8988T (cell line): Measurements from ENCODE around the gene CDK14.
"Not testable (repeated sequence)": the region's sequence is repeated elsewhere in the genome, so short reads cannot be mapped to it uniquely, and the experiment has no call there.

Experiments used
- DNase-seq: peaks from one replicate; pipeline ENCODE4 v3.0.0; 2011

Gene CDK14

GRCh38 chr7:91135703-91136430, 539.7 kb downstream of the CDK14 start:
- DNase-seq = no peak

GRCh38 chr7:91137153-91137787, 541.1 kb downstream of the CDK14 start:
- no peak for DNase-seq

- DNase-seq = no peak
Measured at GRCh38 chr7:91137788-91138368, 541.8 kb downstream of the CDK14 start.

GRCh38 chr7:91140286-91140685, 544.2 kb downstream of the CDK14 start:
- no peak for DNase-seq

GRCh38 chr7:91140982-91141381, 544.9 kb downstream of the CDK14 start:
- DNase-seq = no peak

- DNase-seq = no peak
Measured at GRCh38 chr7:91142743-91143142, 546.6 kb downstream of the CDK14 start.

- DNase-seq = no peak
Measured at GRCh38 chr7:91149341-91150246, 553.5 kb downstream of the CDK14 start.

GRCh38 chr7:91151916-91152315, 555.8 kb downstream of the CDK14 start:
- no peak for DNase-seq

- no peak for DNase-seq
Measured at GRCh38 chr7:91156316-91157185, 560.4 kb downstream of the CDK14 start.

- DNase-seq = no peak
Measured at GRCh38 chr7:91157579-91158320, 561.6 kb downstream of the CDK14 start.

GRCh38 chr7:91162436-91162835, 566.3 kb downstream of the CDK14 start:
- DNase-seq = no peak

- DNase-seq = no peak
Measured at GRCh38 chr7:91164506-91164905, 568.4 kb downstream of the CDK14 start.

GRCh38 chr7:91165006-91165845, 569.1 kb downstream of the CDK14 start:
- DNase-seq = no peak

GRCh38 chr7:91165846-91166230, 569.7 kb downstream of the CDK14 start:
- DNase-seq = no peak

GRCh38 chr7:91168871-91169829, 573.0 kb downstream of the CDK14 start:
- no peak for DNase-seq

- no peak for DNase-seq
Measured at GRCh38 chr7:91169830-91170191, 573.7 kb downstream of the CDK14 start.

- DNase-seq = not testable (repeated sequence)
Measured at GRCh38 chr7:91173265-91173664, 577.1 kb downstream of the CDK14 start.

GRCh38 chr7:91180746-91181145, 584.6 kb downstream of the CDK14 start:
- DNase-seq = no peak

- DNase-seq = no peak
Measured at GRCh38 chr7:91181949-91182348, 585.8 kb downstream of the CDK14 start.
